NCI-H1694 (cell line): Measurements from ENCODE around the gene MICAL3.
"Not testable (repeated sequence)": the region's sequence is repeated elsewhere in the genome, so short reads cannot be mapped to it uniquely, and the experiment has no call there.

Source experiments
- DNase-seq: peaks from one replicate; lab custom pipeline; 2025; lab: John Stamatoyannopoulos, UW

Gene MICAL3, protein sequence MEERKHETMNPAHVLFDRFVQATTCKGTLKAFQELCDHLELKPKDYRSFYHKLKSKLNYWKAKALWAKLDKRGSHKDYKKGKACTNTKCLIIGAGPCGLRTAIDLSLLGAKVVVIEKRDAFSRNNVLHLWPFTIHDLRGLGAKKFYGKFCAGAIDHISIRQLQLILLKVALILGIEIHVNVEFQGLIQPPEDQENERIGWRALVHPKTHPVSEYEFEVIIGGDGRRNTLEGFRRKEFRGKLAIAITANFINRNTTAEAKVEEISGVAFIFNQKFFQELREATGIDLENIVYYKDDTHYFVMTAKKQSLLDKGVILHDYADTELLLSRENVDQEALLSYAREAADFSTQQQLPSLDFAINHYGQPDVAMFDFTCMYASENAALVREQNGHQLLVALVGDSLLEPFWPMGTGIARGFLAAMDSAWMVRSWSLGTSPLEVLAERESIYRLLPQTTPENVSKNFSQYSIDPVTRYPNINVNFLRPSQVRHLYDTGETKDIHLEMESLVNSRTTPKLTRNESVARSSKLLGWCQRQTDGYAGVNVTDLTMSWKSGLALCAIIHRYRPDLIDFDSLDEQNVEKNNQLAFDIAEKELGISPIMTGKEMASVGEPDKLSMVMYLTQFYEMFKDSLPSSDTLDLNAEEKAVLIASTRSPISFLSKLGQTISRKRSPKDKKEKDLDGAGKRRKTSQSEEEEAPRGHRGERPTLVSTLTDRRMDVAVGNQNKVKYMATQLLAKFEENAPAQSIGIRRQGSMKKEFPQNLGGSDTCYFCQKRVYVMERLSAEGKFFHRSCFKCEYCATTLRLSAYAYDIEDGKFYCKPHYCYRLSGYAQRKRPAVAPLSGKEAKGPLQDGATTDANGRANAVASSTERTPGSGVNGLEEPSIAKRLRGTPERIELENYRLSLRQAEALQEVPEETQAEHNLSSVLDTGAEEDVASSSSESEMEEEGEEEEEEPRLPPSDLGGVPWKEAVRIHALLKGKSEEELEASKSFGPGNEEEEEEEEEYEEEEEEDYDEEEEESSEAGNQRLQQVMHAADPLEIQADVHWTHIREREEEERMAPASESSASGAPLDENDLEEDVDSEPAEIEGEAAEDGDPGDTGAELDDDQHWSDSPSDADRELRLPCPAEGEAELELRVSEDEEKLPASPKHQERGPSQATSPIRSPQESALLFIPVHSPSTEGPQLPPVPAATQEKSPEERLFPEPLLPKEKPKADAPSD (N-terminal part only)

DNA sequence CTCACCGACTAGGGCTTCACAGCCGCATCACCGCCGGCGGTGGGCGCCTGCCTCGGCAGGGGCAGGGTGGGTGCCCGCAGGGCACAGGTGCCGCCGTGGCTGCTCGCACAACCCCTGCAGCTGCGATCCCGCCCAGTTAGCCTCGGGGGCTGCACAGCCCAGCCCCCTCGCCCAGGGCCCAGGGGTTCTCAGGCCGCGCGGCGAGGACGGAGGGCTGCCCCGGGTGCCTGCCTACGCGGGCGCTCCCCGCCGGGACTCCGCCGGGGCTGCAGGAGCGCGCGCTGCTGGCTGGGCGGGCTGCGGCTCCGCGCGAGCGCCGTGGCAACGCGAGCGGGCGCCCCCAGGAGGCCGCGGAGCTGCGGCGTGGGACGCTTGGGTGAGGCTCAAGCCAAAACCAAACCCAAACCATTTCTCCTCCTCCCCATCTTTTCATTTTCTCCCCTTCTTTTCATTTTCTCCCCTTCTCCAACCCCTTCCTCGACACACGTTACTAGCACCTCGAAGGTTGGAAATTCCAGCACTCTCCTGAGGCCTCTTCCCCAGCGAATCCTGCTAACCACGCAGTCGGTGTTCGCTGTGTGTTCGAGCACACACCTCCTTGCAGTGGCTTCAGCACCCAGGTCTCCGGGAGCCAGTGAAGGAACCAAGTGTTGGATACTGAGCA is at the start of gene MICAL3:
MICAL3 (minus strand) TSS at position 286 of the 664 bp plus-strand sequence. CDS start 117,749 bp downstream, outside the sequence.
- DNase-seq = peak; percentile 31

DNA sequence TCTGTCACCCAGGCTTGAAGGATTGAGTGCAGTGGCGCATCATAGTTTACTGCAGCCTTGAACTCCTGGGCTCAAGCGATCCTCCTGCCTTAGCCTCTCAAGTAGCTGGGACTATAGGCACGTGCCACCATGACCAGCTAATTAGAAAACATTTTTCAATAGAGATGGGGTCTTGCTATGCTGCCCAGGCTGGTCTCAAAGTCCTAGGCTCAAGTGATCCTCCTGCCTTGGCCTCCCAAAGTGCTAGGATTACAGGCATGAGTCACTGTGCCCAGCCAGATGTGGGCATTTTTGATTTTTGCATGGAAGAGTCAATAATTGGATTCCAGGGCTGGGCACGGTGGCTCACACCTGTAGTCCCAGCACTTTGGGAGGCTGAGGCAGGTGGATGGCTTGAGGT is 49.6 kb upstream of the MICAL3 start:
- DNase-seq = not testable (repeated sequence)

DNA sequence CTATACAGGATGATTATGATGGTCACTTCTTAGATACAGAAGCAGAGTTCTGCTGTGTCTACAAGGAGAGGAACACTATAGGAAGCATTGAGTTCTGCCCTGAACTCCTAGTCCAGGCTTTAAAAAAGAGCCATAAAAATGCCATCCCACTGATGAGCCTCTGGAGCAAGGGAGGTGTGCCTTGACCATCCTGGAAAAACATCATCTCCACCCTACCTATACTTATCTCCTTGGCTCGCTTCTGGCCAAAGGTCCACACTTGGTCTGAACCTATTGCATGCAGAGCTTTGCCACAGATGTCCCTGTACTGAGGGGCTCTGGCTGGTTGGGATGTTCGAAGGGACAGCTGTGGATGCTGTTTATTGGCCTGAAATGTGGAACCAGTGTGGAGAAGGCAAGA is 49.1 kb upstream of the MICAL3 start:
- DNase-seq = no peak

DNA sequence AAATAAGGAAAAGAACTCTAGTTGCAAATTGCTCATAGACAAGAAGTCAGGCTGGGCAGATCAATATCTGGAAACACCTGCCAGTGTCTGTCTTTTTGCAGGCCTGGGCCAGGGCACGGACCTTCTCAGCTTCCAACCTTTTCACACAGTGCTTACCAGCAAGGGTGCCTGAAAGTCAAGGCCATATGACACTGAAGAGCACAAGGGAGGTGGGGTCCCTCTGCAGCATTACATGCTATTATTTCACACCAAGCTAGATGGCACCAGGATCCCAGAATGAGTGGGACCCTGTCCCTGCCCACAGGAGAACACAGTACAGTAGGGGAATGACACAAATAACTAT is 47.6 kb upstream of the MICAL3 start:
- no peak for DNase-seq

DNA sequence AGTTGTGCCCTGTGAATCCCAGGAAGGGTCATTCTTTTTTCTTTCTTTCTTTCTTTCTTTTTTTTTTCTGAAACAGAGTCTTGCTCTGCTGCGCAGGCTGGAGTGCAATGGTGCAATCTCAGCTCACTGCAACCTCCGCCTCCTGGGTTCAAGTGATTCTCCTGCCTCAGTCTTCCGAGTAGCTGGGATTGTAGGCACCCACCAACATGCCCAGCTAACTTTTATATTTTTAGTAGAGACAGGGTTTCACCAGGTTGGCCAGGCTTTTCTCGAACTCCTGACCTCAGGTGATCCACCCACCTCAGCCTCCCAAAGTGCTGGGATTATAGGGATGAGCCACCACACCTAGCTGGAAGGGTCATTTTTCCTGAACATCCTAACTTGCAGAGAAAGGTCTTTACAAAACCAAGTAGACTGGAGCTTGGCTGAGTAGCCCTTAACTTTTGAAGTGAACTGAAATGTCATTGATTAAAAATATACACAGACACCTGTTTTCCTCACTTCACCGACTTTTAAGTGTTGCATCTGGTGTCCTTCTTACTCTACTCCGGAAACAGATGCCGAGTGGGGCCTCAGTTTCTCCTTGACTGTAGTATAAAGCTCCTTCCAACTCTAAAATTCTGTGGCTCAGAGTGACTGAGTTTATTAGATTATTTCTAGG is 47.1 kb upstream of the MICAL3 start:
- not testable (repeated sequence) for DNase-seq

DNA sequence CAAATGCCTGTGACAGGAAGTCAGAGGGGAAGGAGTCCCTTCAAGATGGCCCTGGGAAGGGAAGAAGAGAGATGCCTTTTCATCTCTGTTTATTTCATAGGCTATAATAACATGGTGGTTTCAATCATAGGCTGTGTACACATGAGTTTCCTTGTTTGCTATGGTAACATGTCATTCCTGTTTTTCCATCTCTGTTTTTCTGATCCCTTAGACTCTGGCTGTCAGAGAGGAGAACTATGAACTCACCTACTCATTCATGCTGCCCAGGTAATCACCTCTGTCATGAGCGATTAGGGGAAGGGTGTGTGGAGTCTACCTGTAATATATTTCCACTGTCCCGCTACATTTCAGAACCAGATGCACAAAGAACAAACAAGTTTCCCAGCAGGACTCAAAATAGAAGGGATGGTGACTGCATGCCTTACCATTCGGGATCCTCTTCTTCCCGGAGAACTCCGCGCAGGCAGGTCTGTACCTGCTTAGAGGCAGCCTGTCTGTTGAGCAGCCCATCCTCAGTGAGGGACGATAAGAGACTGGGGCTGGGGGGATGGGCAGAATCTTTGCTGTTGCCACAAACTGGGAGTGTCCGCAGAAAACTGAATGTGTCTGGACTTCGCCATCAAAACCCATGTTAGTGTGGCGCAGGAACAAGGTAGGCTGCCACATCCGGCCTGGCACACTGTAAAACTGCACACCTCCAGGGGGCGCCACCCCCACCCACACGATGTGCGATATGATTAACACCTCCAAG is 46.4 kb upstream of the MICAL3 start:
- no peak for DNase-seq

DNA sequence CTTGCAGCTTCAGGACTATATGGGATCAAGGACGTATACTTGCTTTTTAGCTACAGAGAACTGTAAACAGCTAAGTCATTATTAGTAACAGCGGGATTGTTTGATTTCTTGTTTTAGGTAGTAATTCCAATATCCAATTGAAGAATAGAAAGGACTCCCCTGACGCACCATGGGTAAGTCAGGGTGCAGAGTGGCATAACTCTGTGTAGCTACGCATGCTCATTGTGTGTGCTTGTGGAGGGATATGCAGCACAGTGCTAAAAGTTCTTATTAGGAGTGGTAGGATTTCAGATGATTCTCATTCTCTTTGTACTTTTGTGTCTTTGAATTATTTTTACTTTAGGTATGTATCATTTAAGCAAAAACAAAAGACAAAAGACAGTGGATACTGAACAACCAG is 45.7 kb upstream of the MICAL3 start:
- DNase-seq = no peak

DNA sequence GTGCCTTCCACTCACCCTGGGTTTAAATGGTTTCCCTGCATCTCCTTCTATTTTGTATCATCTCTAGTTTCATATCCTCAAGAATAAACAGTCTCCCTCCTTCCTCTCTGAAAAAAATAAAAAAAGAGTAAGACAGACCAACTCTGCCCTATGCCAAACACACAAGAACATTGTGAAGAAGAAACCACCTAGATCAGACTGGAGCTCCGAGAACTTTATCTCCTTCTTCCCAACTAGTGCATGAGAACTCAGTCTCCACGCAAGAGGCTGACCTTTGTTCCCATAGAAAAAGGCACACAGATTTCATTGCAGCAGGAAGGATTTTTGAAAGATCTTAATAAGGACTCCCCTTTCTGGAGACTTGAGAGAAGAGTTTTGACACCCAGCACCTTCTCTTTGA is 44.7 kb upstream of the MICAL3 start:
- no peak for DNase-seq

DNA sequence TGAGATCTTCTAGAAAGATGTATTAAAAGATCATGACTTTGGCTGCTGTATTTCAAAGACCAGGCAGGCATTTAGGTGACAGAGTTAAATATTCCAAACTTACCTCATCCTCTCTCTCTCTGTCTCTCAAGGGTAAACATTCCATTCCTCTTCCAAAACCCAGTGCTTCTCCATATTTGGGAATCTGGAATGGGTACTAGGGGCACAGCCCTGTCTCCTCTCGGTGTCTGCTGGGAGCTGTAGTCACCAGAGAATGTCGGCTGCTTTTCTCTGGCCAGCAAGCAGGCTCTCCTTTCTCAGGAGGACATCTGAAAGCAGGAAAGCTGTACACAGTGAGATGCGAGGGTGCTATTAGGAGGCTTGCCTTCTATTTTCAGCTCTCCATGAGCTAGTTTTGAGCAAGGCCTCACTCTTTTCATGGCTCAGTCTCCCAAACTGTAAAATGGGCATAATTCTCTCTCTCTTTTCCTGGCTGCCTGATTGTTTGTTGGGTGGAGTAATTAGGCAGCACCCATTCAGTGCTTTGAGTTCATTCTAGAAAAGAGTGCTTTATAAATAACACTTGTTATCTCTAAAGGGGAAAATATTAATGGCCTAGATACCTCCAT is 44.1 kb upstream of the MICAL3 start:
- DNase-seq = no peak

DNA sequence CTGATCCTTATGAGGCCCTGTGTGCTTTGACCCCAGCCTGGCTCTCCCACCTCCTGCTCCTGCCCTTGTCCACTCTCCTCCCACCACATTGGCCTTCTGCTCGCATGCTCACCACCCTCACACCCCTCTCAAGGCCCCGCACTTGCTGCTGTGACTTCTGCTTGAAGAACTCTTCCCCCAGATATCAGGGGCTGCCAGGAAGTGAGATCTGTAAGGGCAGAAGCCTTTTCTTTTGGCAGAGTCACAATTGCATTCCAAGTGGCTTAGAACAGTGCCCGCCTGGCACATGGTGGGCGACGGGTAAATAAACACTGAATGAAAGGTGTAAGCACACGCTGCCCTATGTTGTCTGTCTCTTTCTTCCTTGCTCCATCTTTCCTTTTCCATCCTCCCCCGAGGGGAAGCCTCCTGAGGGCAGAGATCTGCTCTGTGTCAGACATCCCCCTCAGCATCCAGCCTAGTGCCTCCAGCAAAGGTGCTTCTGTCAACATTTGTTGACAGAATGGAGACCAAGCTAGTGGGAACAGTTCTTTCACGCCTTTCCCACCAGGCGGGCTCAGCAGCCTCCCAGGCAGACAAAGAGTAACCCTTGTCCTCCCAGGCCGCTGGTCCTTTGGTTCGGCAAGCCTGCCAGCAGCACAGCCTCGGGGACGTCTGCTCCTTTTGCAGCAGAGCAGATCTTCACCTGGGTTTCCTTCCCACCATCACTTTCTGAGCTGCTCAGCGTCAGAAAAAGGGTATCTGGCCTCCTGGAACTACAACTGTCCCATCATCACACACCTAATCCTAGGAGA is 43.4 kb upstream of the MICAL3 start:
- DNase-seq = no peak

DNA sequence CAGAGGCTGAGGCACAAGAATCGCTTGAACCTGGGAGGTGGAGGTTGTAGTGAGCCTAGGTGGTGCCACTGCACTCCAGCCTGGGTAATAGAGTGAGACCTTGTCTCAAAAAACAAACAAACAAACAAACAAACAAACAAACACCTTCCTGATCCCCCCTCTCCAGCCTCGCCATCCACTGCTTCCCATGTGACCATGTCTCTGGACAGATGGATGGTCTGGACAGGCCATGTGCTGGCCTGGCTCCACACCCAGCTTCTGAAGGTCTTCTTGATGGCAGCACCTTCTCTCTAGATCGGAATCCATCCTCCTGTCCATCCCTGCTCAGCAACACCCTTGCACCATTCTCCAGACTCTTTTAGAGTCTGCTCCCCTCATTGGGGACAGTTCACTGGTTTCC is 42.8 kb upstream of the MICAL3 start:
- no peak for DNase-seq

DNA sequence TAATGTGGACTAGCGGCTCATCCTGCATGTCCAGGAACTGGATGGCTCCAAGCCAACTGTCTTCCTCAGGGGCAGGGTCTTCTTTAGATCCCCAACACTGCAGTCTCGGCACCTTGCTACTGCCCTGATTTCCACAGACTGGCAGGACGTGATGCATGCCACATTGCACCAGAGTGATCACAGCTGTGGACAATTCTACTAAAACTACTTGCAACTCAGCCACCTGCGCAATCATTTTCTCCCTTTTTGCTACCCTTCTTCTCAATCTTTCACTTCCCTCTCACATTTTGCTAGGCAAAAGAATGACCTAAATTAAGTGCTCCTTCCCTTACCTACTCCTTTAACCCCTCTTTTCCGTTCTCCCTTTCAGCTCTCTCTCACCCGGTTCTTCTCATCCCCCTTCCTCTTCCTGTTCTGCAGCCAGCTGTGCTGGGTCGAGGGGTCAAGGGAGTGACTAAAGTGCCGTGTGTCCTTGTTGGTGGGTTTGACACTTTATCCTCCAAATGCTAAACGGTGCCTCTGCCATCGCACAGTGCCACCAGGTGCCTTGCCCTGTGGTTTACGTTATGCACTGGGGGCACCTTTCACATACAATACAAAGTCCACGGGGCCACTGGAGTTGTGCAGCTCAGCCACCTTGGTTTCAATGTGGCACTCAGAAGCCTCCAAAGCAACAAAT is 42.0 kb upstream of the MICAL3 start:
- DNase-seq = no peak

DNA sequence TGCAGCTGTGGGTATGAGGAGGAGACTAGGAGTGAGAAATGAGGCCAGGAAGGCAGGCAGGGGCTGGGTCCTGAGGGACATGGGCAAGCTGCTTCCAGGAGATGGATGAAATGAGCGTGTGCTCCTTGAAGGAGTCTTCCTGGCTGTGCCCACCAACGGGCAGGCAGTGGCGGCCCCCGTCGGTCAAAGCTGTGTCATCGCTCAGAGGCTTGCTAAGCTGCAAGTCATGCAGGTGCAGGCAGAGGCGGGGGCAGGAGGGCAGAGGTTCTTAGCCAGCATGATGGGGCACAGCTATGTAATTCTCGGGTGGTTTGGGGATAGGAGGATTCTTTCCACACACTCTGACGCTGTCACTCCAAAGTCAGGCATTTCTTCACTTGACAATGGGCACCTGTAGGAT is 40.9 kb upstream of the MICAL3 start:
- no peak for DNase-seq

DNA sequence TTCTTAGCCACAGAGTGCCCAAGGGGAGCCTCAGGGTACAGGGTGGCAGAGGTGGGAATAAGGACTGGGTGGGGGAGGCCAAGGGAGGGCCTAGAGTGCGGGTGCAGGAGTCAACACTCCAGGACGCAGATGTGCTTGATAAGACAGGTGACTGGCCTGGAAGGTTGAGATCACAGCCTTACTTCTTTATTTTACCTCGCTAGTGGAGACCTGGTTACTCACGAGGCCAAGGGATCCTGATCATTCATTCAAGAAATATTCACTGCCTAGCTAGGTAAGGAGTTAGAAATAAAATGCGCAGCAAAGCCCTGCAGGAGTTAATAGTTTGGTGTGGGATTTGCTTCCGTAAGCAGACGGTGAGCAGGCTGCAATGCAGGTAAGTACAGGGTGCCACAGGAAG is 40.3 kb upstream of the MICAL3 start:
- no peak for DNase-seq

DNA sequence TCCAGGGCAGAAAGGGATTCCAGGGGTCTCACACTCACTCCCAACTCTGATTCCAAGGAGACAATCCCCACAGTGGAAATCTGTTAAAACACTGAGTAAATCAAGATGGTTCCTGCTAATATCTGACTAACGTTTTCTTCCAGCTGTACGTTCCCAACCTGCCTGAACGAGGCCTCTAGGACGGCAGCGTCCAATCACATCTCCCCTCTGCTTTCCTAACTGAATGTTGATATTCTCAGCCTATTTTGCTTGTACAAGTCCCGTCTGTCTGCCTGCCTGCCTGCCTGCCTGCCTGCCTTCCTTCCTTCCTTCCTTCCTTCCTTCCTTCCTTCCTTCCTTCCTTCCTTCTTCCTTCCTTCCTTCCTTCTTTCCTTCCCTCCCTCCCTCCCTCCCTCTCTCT is 39.4 kb upstream of the MICAL3 start:
- not testable (repeated sequence) for DNase-seq

DNA sequence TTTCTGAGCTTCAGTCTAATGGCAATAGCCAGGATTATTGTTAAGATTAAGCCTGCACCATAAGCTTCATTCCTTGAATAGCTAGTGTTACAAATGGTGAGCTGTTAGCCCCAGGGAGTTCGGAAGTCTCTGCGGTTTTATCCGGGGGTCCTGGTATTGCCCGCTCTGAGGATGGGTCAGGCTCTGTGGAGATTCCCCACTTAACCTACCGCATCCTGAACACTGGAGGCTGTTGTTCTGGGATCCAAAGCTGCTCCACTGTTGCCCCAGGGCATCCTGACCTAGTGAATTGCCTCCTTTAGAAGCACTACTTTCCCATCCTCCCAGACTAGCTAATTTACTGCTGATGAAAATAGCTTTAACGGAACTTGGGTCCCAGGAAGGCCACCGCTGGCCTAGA is 38.9 kb upstream of the MICAL3 start:
- DNase-seq = no peak

DNA sequence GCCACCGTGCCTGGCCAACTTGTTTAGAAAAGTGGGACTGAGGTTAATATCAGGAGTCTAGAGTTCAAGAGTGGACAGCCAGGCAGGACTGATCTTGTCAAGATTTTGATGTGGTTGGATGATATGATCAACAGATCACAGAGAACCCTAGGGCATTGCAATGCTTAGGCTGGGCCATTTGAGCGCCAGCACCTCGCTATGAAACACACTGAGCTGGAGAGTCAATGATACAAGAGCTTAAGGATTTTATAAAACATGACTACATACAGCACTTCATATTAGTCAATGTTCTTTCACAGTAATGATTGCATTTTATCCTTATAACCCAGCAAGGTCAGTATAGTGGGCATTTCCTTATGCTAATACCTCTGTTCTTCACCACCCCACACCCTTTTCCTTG is 38.1 kb upstream of the MICAL3 start:
- no peak for DNase-seq

DNA sequence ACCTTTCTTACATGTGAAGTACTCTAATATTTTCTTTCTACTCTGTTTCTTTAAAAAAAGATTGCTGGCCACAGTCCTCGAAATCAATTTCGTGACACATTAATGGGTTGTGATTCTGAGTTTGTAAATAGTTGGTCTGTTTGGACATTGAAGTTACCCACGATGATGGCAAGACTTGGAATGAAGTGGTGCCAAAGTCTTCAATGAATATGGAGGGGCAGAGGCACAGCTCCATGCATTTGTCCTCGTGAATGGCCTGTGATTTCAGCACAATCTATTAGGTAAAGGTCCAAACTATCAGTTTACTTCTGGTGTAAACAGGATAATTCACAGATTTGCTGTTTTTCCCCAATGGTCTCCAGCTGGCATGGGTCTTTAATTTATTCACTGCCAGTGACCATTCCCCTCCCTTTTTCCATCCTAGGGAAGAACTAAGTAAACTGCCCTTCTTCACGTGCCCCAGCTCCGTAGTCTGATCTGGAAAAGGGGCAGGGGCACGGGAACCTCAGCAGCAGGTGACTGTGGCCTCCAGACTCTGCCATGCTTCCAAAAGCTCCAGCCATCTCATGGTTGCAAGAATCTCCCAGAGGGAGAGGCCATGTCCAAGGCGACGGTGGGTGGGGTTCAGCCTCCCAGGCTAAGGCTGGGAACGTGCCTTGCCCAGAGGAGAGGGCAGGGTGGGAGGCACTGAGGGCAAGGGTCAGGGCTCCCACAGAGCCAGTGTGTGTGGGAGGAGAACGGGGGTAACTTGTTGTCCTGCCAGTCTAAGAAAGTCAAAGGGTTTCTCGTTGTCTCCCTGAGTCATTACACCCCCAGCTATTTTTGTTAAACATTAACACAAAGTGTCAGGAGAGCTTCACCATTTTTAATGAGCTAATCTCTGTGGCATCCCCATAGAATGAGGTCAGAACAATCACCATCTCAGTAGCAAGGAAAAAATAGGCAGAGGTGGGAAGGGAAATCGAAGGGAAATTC is 36.6 kb upstream of the MICAL3 start:
- no peak for DNase-seq
